22Rv1 (cell line): Measurements from ENCODE around the gene SH3BGRL2.

Experiments used
- ZFX ChIP-seq: fragments of 450-650 bp; IDR thresholded peaks from 2 replicates; pipeline ENCODE4 v1.6.1; 2017; ENCODE audit warnings: antibody characterized with exemption, borderline replicate concordance
- TF ChIP-seq, protein P1 (sequence below): fragments of 450-650 bp; IDR thresholded peaks from 2 replicates; pipeline ENCODE4 v1.5.1; 2017; ENCODE audit warnings: mild to moderate bottlenecking

DNA sequence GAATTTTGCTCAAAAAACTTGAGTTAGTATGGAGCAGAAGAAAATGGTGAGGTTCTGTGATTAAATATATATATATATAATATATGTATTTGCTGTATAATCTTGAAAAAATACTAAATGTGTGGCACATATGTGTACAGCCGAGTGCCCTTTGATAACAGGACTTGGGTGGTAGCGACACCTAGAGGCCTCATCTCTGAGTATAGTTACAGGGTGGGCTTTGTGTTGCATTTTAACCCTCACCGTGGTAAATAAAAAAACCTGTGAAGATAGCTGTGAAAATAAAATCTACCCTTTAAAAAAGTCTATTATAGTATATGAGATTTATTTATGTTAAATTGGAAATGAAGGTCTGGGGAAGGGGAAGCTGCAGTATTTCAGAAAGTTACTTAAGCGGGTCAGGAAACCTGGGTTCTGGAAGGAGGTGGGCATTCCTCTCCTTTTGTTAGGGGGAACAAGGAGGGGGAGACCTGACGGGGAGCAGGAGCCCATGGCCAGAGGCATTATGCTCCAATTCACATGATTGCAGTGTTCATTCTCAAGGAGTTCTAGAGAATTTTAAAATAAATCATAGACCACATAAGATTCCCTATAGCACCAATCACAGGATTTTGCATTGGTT lies 82.7 kb downstream of the SH3BGRL2 start:
- TF ChIP-seq, protein P1, sequence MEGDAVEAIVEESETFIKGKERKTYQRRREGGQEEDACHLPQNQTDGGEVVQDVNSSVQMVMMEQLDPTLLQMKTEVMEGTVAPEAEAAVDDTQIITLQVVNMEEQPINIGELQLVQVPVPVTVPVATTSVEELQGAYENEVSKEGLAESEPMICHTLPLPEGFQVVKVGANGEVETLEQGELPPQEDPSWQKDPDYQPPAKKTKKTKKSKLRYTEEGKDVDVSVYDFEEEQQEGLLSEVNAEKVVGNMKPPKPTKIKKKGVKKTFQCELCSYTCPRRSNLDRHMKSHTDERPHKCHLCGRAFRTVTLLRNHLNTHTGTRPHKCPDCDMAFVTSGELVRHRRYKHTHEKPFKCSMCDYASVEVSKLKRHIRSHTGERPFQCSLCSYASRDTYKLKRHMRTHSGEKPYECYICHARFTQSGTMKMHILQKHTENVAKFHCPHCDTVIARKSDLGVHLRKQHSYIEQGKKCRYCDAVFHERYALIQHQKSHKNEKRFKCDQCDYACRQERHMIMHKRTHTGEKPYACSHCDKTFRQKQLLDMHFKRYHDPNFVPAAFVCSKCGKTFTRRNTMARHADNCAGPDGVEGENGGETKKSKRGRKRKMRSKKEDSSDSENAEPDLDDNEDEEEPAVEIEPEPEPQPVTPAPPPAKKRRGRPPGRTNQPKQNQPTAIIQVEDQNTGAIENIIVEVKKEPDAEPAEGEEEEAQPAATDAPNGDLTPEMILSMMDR = peak; percentile 80
- TF ChIP-seq ZFX = no peak
